Activated naive CD8-positive, alpha-beta T cell treated with anti-CD3 and anti-CD28 coated beads, Interleukin-2, amount 10 ng/mL, durations not matched to agents 7 days and 5 days (primary cell): ENCODE measurements around the gene TMEM154. TPM values are rescaled to one million over a fixed set of nuclear protein-coding genes. Genes with fewer than 3 reads are reported as not detected.
"Not testable (repeated sequence)": the region's sequence is repeated elsewhere in the genome, so short reads cannot be mapped to it uniquely, and the experiment has no call there.

Experiments used
- ATAC-seq: fragments of 150-1000 bp; cut with Tn5 transposase; one replicate; pipeline ENCODE4 v1.10.0; 2021; ENCODE audit warnings: low read depth, moderate library complexity
- POLR2A ChIA-PET: fragments of 350-600 bp; sonication (Branson Sonifier 250); formaldehyde crosslinking; loops from one replicate; lab custom pipeline; 2021; ENCODE audit warnings: antibody characterized with exemption; lab: Charles Lee
- DNase-seq: peaks from one replicate; pipeline ENCODE4 v3.0.0; 2021
- H3K27ac Mint-ChIP-seq: one replicate; pipeline ENCODE4 v1.8.0; 2022; ENCODE audit warnings: mild to moderate bottlenecking, mixed read lengths
- H3K27me3 Mint-ChIP-seq: one replicate; pipeline ENCODE4 v1.8.0; 2022; ENCODE audit warnings: mild to moderate bottlenecking, moderate library complexity, mixed read lengths
- H3K36me3 Mint-ChIP-seq: one replicate; pipeline ENCODE4 v1.8.0; 2021; ENCODE audit warnings: mild to moderate bottlenecking, mixed read lengths
- H3K4me1 Mint-ChIP-seq: one replicate; pipeline ENCODE4 v1.8.0; 2021; ENCODE audit warnings: mixed read lengths
- H3K4me3 Mint-ChIP-seq: one replicate; pipeline ENCODE4 v1.8.0; 2022; ENCODE audit warnings: mild to moderate bottlenecking, moderate library complexity, mixed read lengths
- H3K9me3 Mint-ChIP-seq: one replicate; pipeline ENCODE4 v1.8.0; 2021; ENCODE audit warnings: mixed read lengths
- total RNA-seq, 2 experiments: library from RNA; stranded (reverse); gene quantifications; one replicate each; pipeline ENCODE4 v1.2.3, GENCODE V29; 2021

TMEM154 gene
- total RNA-seq, 2 experiments from 2014 or later: 21.9 to 24.7 TPM

DNA sequence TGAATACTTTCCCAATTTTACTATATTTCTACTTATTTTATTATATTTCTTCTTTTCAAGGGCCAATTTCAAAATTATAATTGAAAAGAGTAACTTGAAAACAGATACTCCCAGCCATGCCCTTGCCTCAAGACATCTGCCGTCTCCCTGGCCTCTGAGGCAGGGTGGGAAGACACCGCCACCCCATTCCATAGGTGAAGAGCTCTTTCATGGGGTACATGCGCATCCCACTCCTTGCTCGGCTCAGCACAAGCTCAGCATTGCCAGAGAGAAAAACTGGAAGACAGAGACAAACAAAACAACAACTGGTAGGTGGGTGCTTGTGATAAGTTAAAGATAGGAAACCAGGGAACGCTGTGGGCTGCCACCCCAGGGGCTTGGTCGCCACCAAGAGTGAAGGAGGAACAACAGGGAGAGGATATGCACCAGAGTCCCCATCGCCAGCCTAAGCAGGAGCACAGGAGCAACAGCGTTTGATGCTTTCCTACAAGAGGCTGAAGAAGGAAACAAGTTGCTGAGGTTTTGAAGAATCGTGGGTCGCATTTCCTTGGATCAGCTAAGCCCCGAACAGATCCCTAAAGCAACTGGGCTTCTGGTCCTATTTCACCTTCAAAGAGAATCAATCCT is 11.3 kb downstream of the TMEM154 start:
- H3K27me3 Mint-ChIP-seq: no peaks in the 10 kb centered on the region

GRCh38 chr4:152667781-152668180 is 12.0 kb downstream of the TMEM154 start:
- ATAC-seq (no peak), DNase-seq (no peak)
- POLR2A ChIA-PET: no interaction called here
- H3K36me3 Mint-ChIP-seq: peaks cover 15% of the 10 kb centered on the region
- H3K27ac Mint-ChIP-seq: no peak overlapping the region
- peaks cover 8% of the 10 kb centered on the region for H3K4me1 Mint-ChIP-seq
- no peaks in the 10 kb centered on the region for H3K9me3 Mint-ChIP-seq
- H3K4me3 Mint-ChIP-seq: no peak overlapping the region
- H3K27me3 Mint-ChIP-seq: no peaks in the 10 kb centered on the region

More for the DNA sequence above, 11.3 kb downstream of the TMEM154 start:
- H3K4me3 Mint-ChIP-seq: no peak overlapping the region
- POLR2A ChIA-PET: no interaction called here
- no peak for ATAC-seq
- H3K4me1 Mint-ChIP-seq: peaks cover 3% of the 10 kb centered on the region
- H3K27ac Mint-ChIP-seq: no peak overlapping the region
- no peak for DNase-seq
- H3K36me3 Mint-ChIP-seq: peaks cover 15% of the 10 kb centered on the region
- H3K9me3 Mint-ChIP-seq: no peaks in the 10 kb centered on the region

DNA sequence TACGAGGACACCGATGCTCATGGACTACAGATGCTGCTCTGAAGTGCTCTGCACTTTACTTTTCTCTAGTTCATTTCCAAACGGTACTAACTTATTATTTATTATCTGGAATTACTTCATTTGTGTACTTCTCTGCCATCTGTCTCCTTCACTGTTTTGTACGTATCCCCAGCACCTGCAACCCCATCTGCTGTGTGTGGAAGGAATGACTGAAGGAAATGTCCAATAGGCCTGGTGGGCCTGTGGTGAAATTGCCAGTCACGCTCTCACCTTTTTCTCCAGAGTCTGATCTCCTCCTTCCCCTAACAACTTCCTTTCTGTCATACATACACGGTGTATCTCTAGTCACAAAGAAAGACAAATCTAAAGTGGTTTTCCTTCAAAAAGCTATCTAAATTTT is 12.9 kb downstream of the TMEM154 start:
- H3K27ac Mint-ChIP-seq: no peak overlapping the region
- POLR2A ChIA-PET: interaction anchor here (0.6 kb wide), 1 partner anchor 266 kb away, joined by 5 read pairs; no protein-coding TSS in a partner anchor

GRCh38 chr4:152665691-152666395 is 14.0 kb downstream of the TMEM154 start:
- H3K27me3 Mint-ChIP-seq: no peaks in the 10 kb centered on the region
- DNase-seq (no peak), ATAC-seq (no peak)
- H3K36me3 Mint-ChIP-seq: peaks cover 16% of the 10 kb centered on the region
- POLR2A ChIA-PET: no interaction called here
- H3K4me3 Mint-ChIP-seq: no peak overlapping the region
- H3K27ac Mint-ChIP-seq: no peak overlapping the region
- peaks cover 20% of the 10 kb centered on the region for H3K4me1 Mint-ChIP-seq
- H3K9me3 Mint-ChIP-seq: no peaks in the 10 kb centered on the region

More for the DNA sequence above, 12.9 kb downstream of the TMEM154 start:
- H3K4me1 Mint-ChIP-seq: peaks cover 11% of the 10 kb centered on the region
- DNase-seq: no peak
- H3K27me3 Mint-ChIP-seq: no peaks in the 10 kb centered on the region
- no peaks in the 10 kb centered on the region for H3K9me3 Mint-ChIP-seq
- no peak overlapping the region for H3K4me3 Mint-ChIP-seq
- H3K36me3 Mint-ChIP-seq: peaks cover 19% of the 10 kb centered on the region
- no peak for ATAC-seq

DNA sequence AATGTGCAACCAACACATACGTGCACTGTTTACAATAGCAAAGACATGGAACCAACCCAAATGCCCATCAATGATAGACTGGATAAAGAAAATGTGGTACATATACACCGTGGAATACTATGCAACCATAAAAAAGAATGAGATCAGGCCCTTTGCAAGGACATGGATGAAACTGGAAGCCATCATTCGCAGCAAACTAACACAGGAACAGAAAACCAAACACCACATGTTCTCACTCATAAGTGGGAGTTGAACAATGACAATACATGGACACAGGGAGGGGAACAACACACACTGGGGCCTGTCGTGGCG is 15.8 kb downstream of the TMEM154 start:
- H3K27ac Mint-ChIP-seq, H3K9me3 Mint-ChIP-seq, H3K4me3 Mint-ChIP-seq, ATAC-seq, DNase-seq, POLR2A ChIA-PET, H3K27me3 Mint-ChIP-seq: not testable (repeated sequence)
- Mint-ChIP-seq H3K4me1 (peaks cover 22% of the 10 kb centered on the region), H3K36me3 (peaks cover 24% of the 10 kb centered on the region)

- Mint-ChIP-seq H3K4me3 (no peak overlapping the region), H3K27ac (peak overlapping the region; percentile 3), H3K9me3 (peaks cover 3% of the 10 kb centered on the region), H3K4me1 (peaks cover 22% of the 10 kb centered on the region), H3K36me3 (peaks cover 29% of the 10 kb centered on the region), H3K27me3 (no peaks in the 10 kb centered on the region)
- POLR2A ChIA-PET: no interaction called here
- DNase-seq (no peak), ATAC-seq (no peak)
Observed at GRCh38 chr4:152663203-152664066, 16.4 kb downstream of the TMEM154 start.

GRCh38 chr4:152661649-152662048 is 18.1 kb downstream of the TMEM154 start:
- no peak for DNase-seq
- H3K4me1 Mint-ChIP-seq: peaks cover 22% of the 10 kb centered on the region
- no peak overlapping the region for H3K27ac Mint-ChIP-seq
- peaks cover 14% of the 10 kb centered on the region for H3K9me3 Mint-ChIP-seq
- POLR2A ChIA-PET: no interaction called here
- H3K4me3 Mint-ChIP-seq: no peak overlapping the region
- H3K27me3 Mint-ChIP-seq: no peaks in the 10 kb centered on the region
- no peak for ATAC-seq
- H3K36me3 Mint-ChIP-seq: peaks cover 46% of the 10 kb centered on the region

GRCh38 chr4:152660526-152660925 is 19.3 kb downstream of the TMEM154 start:
- Mint-ChIP-seq H3K36me3 (peaks cover 53% of the 10 kb centered on the region), H3K4me3 (no peak overlapping the region), H3K27ac (no peak overlapping the region), H3K4me1 (peaks cover 25% of the 10 kb centered on the region), H3K9me3 (peaks cover 20% of the 10 kb centered on the region), H3K27me3 (no peaks in the 10 kb centered on the region)
- POLR2A ChIA-PET: no interaction called here
- ATAC-seq (no peak), DNase-seq (no peak)

DNA sequence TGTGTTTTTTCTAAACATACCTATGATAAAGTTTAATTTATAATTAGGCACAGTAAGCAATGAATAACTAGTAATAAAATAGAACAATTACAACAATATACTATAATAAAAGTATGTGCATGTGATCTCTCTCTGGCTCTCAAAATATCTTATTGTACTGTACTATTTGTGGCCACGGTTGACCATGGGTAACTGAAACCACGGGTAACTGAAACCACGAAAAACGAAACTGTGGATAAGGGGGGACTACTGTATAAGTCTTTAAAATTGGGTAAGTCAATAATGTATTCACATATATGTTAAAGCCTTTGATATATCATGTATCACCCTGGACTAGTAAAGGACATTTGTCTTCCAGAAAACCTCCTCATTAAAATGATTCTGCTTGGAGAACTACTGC is 20.0 kb downstream of the TMEM154 start:
- Mint-ChIP-seq H3K4me3 (no peak overlapping the region), H3K27ac (no peak overlapping the region), H3K27me3 (no peaks in the 10 kb centered on the region), H3K36me3 (peaks cover 55% of the 10 kb centered on the region), H3K9me3 (peaks cover 22% of the 10 kb centered on the region), H3K4me1 (peaks cover 25% of the 10 kb centered on the region)
- DNase-seq: no peak
- POLR2A ChIA-PET: no interaction called here
- no peak for ATAC-seq

GRCh38 chr4:152657657-152658056 is 22.1 kb downstream of the TMEM154 start:
- Mint-ChIP-seq H3K36me3 (peaks cover 54% of the 10 kb centered on the region), H3K4me3 (no peak overlapping the region), H3K9me3 (peaks cover 24% of the 10 kb centered on the region), H3K27ac (no peak overlapping the region), H3K27me3 (no peaks in the 10 kb centered on the region), H3K4me1 (peaks cover 18% of the 10 kb centered on the region)
- POLR2A ChIA-PET: no interaction called here
- DNase-seq (no peak), ATAC-seq (no peak)

DNA sequence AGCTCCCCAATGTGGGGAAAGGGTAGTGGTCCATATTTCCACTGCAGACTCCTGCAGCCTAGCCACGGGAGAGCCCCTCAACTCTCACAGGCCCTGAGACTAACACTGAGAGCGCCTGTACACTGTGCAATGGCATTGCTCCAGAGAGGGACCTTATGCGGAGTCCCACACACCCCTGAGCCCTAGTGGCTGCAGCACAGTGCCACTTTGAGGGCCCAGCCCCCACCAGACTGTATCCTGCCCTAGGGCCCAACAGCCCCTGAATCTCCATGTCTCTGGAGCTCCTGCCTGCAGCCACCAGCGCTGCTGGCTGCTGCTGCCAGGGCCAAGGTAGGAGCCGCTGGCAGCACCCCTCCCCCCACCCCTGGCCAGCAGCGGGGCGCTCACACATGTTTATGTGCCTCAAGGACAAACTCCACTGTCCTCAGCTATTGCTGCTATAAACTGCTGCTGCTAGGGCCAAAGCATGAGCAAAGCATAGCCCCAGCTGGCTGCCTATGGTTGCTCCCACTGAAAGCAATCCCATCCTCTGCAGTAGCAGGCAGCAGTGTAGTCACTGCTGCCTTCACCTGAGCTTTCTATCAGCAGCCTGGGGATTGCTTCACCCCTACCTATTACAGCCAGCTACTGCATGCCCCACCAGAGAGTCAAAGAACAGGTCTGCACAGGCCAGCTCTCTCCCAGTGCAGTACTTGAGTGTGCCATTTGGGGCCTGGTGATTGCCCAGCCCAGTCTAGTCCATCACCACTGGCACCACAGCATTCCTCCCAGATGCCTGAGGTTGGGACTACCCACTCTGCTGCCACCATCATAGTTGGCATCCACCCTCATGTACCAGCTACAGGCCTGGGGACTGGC is 24.3 kb downstream of the TMEM154 start:
- DNase-seq (no peak), ATAC-seq (no peak)
- H3K9me3 Mint-ChIP-seq: peaks cover 24% of the 10 kb centered on the region
- H3K4me1 Mint-ChIP-seq: peaks cover 5% of the 10 kb centered on the region
- POLR2A ChIA-PET: no interaction called here
- H3K27ac Mint-ChIP-seq: no peak overlapping the region
- H3K27me3 Mint-ChIP-seq: no peaks in the 10 kb centered on the region
- peaks cover 55% of the 10 kb centered on the region for H3K36me3 Mint-ChIP-seq
- no peak overlapping the region for H3K4me3 Mint-ChIP-seq

GRCh38 chr4:152652102-152652501 is 27.7 kb downstream of the TMEM154 start:
- no peak for DNase-seq
- POLR2A ChIA-PET: no interaction called here
- H3K27me3 Mint-ChIP-seq: no peaks in the 10 kb centered on the region
- H3K27ac Mint-ChIP-seq: no peak overlapping the region
- H3K4me3 Mint-ChIP-seq: no peak overlapping the region
- peaks cover 44% of the 10 kb centered on the region for H3K36me3 Mint-ChIP-seq
- H3K4me1 Mint-ChIP-seq: peaks cover 6% of the 10 kb centered on the region
- no peak for ATAC-seq
- H3K9me3 Mint-ChIP-seq: peaks cover 14% of the 10 kb centered on the region
